Measurements from ENCODE around the gene NTRK3.

GRCh38 chr15:87961851-87962420 is 294.6 kb downstream of the NTRK3 start:
- TF ChIP-seq POLR2A (IDR thresholded peaks at IDR 0.05; ENCODE audit: low read length): no peak
- TF ChIP-seq GATA1 (IDR thresholded peaks at IDR 0.05; ENCODE audit: low read depth, low read length): no peak

Measured in erythroblast (primary cell).